HCT116 (cell line): ENCODE results near the gene TAS1R1. TPM values are rescaled to one million over a fixed set of nuclear protein-coding genes. Genes with fewer than 3 reads are reported as not detected.

Experiments
- ATAC-seq: fragments of 200-7000 bp; cut with Tn5 transposase; 2 replicates; pipeline ENCODE4 v1.9.1; 2020; ENCODE audit warnings: mild to moderate bottlenecking, moderate library complexity
- BruUV-seq: library from RNA; stranded (reverse); fragments of 400-500 nt; replicated peaks from 2 replicates; lab custom pipeline; 2021; lab: Mats Ljungman, UMichigan
- CTCF ChIA-PET: fragments of 300-600 bp; sonication (Branson Sonifier 250); formaldehyde crosslinking; loops from one replicate; lab custom pipeline; 2021; ENCODE audit warnings: antibody characterized with exemption; lab: Charles Lee
- POLR2A ChIA-PET: fragments of 300-600, 350-600 bp; sonication (Branson Sonifier 250); formaldehyde crosslinking; loops from one replicate; lab custom pipeline; 2021; ENCODE audit warnings: antibody characterized with exemption; lab: Charles Lee
- RAD21 ChIA-PET, 2 experiments: fragments of 300-600 bp; sonication (Branson Sonifier 250); formaldehyde crosslinking; loops; one replicate each; lab custom pipeline; 2023; ENCODE audit warnings: low total read pairs in 2 of 2; ENCODE audit not compliant: uncharacterized antibody in 2 of 2, unreplicated experiment in 2 of 2, low non-redundant PET in 1 of 2; lab: Charles Lee
- DNase-seq: peaks from one replicate; pipeline ENCODE4 v3.0.0-alpha.2; 2010; ENCODE audit warnings: low read depth, low spot score
- H2AFZ ChIP-seq: fragments of 200-600 bp; shearing (Covaris generic), sonication (generic); 2 replicates; pipeline ENCODE4 v1.6.1; 2017; ENCODE audit warnings: low read depth, mixed run types, mixed read lengths, antibody characterized with exemption, low read length; ENCODE audit not compliant: poor library complexity, severe bottlenecking
- H3K27ac ChIP-seq: 2 replicates; pipeline ENCODE4 v1.5.1; 2012; ENCODE audit warnings: low read depth, low read length
- H3K27me3 ChIP-seq: fragments of 200-600 bp; sonication (generic); 2 replicates; pipeline ENCODE4 v1.6.1; 2016; ENCODE audit warnings: mixed run types, low read length, mixed read lengths; ENCODE audit not compliant: insufficient read depth
- H3K36me3 ChIP-seq, 2 experiments: fragments of 200-500 bp in 1 of 2; fragments of 200-600 bp in 1 of 2; sonication (Bioruptor generic) in 1 of 2; sonication (generic) in 1 of 2; 2 replicates each; pipeline versions ENCODE4 v1.5.1 to v1.6.1; 2014 to 2016; ENCODE audit warnings: low read length in 2 of 2, inconsistent platforms in 1 of 2, mixed read lengths in 1 of 2, mixed run types in 1 of 2; ENCODE audit not compliant: insufficient read depth in 2 of 2, control insufficient read depth in 1 of 2
- H3K4me1 ChIP-seq, 2 experiments: fragments of 200-600 bp in 1 of 2; sonication (generic) in 1 of 2; 2 replicates each; pipeline versions ENCODE4 v1.5.1 to v1.6.1; 2012 to 2017; ENCODE audit warnings: low read length in 2 of 2, inconsistent platforms in 1 of 2, mild to moderate bottlenecking in 1 of 2, mixed read lengths in 1 of 2, mixed run types in 1 of 2, moderate library complexity in 1 of 2; ENCODE audit not compliant: insufficient read depth in 2 of 2, control insufficient read depth in 1 of 2
- H3K4me2 ChIP-seq: fragments of 200-600 bp; sonication (generic); 2 replicates; pipeline ENCODE4 v1.6.1; 2017; ENCODE audit warnings: mixed run types, low read length, mixed read lengths
- H3K4me3 ChIP-seq, 2 experiments: fragments of 200-600 bp in 1 of 2; sonication (generic) in 1 of 2; replicated peaks in 1 of 2; 2 replicates each; pipeline ENCODE4 v1.5.1; 2011 to 2016; ENCODE audit warnings: low read length in 2 of 2, control low read depth in 1 of 2, low read depth in 1 of 2, mild to moderate bottlenecking in 1 of 2, mixed read lengths in 1 of 2, mixed run types in 1 of 2
- H3K79me2 ChIP-seq: fragments of 200-600 bp; sonication (generic); 2 replicates; pipeline ENCODE4 v1.6.1; 2017; ENCODE audit warnings: mild to moderate bottlenecking, mixed run types, low read length, moderate library complexity, mixed read lengths; ENCODE audit not compliant: insufficient read depth
- H3K9ac ChIP-seq: fragments of 200-600 bp; sonication (generic); 2 replicates; pipeline ENCODE4 v1.6.1; 2016; ENCODE audit warnings: low read length, mixed read lengths
- H3K9me2 ChIP-seq: fragments of 200-600 bp; sonication (generic), shearing (Covaris generic); 2 replicates; pipeline ENCODE4 v1.6.1; 2017; ENCODE audit warnings: mixed run types, mild to moderate bottlenecking, moderate library complexity; ENCODE audit not compliant: insufficient read depth
- H3K9me3 ChIP-seq, 2 experiments: fragments of 200-500 bp in 1 of 2; fragments of 200-600 bp in 1 of 2; sonication (Bioruptor generic) in 1 of 2; sonication (generic) in 1 of 2; 2 replicates each; pipeline ENCODE4 v1.6.1; 2014 to 2017; ENCODE audit warnings: low read length in 2 of 2, mixed read lengths in 2 of 2, inconsistent platforms in 1 of 2, low read depth in 1 of 2, mild to moderate bottlenecking in 1 of 2, mixed run types in 1 of 2, moderate library complexity in 1 of 2; ENCODE audit not compliant: control insufficient read depth in 1 of 2, insufficient read depth in 1 of 2
- H4K20me1 ChIP-seq: fragments of 200-600 bp; sonication (generic), shearing (Covaris generic); 2 replicates; pipeline ENCODE4 v1.6.1; 2017; ENCODE audit warnings: mixed run types, mild to moderate bottlenecking, moderate library complexity; ENCODE audit not compliant: insufficient read depth
- ATF3 ChIP-seq: IDR thresholded peaks from 2 replicates; pipeline ENCODE4 v1.6.1; 2012
- CTCF ChIP-seq, 3 experiments: fragments of 200-600 bp in 1 of 3; sonication (generic) in 1 of 3; IDR thresholded peaks in 2 of 3; conservative IDR thresholded peaks in 1 of 3; 2 replicates each; pipeline ENCODE4 v1.5.1; 2012 to 2017; ENCODE audit warnings: low read depth in 2 of 3, low read length in 2 of 3, antibody characterized with exemption in 1 of 3, borderline replicate concordance in 1 of 3, control low read depth in 1 of 3, mild to moderate bottlenecking in 1 of 3, mixed read lengths in 1 of 3, mixed run types in 1 of 3, moderate library complexity in 1 of 3; ENCODE audit not compliant: insufficient read depth in 1 of 3
- EGR1 ChIP-seq: IDR thresholded peaks from 2 replicates; pipeline ENCODE4 v1.6.1; 2012; ENCODE audit warnings: low read depth
- EZH2 ChIP-seq: fragments of 200-600 bp; sonication (generic); IDR thresholded peaks from 2 replicates; pipeline ENCODE4 v1.6.1; 2017; ENCODE audit warnings: antibody characterized with exemption, mixed run types
- FOSL1 ChIP-seq: IDR thresholded peaks from 2 replicates; pipeline ENCODE4 v1.6.1; 2012; ENCODE audit warnings: low read depth
- JUND ChIP-seq: IDR thresholded peaks from 2 replicates; pipeline ENCODE4 v1.6.1; 2012
- MAX ChIP-seq: IDR thresholded peaks from 2 replicates; pipeline ENCODE4 v1.6.1; 2012
- SP1 ChIP-seq: IDR thresholded peaks from 2 replicates; pipeline ENCODE4 v1.6.1; 2012; ENCODE audit warnings: low read depth
- SRF ChIP-seq: IDR thresholded peaks from 2 replicates; pipeline ENCODE4 v1.6.1; 2012; ENCODE audit warnings: low read depth
- ZBTB33 ChIP-seq: IDR thresholded peaks from 2 replicates; pipeline ENCODE4 v1.6.1; 2011; ENCODE audit warnings: mild to moderate bottlenecking, low read length, moderate library complexity; ENCODE audit not compliant: insufficient replicate concordance; ENCODE audit errors: extremely low read depth
- intact Hi-C: fragments of 100-400 bp; cut with micrococcal nuclease; formaldehyde crosslinking; loops from 2 replicates; pipeline ENCODE4 v1.10.0; 2022
- total RNA-seq: library from RNA; stranded (reverse); gene quantifications from one replicate; pipeline ENCODE4 v1.2.1, GENCODE V29; 2021; ENCODE audit not compliant: unreplicated experiment

The TAS1R1 gene
- total RNA-seq, 1 experiment from 2014 or later, result not detected

GRCh38 chr1:6507037-6507428 is 48.1 kb upstream of the TAS1R1 start:
- BruUV-seq, result no TSS peak
- CTCF ChIA-PET, result interaction anchor here (0.8 kb wide), 1 partner anchor 16 kb away, joined by 3 read pairs; no protein-coding TSS in a partner anchor
- no peak for TF ChIP-seq ATF3
- no peak for TF ChIP-seq CTCF (IDR thresholded peaks at IDR 0.05 in 2 of 3, conservative IDR thresholded peaks at IDR 0.05 in 1 of 3; ENCODE audit: borderline replicate concordance in 1 of 3, insufficient read depth in 1 of 3, low read depth in 2 of 3, low read length in 2 of 3)
- TF ChIP-seq ZBTB33, result no peak
- no peak for TF ChIP-seq SP1
- TF ChIP-seq JUND, result no peak
- TF ChIP-seq FOSL1, result no peak
- TF ChIP-seq EZH2, result no peak
- no peak for TF ChIP-seq MAX
- TF ChIP-seq SRF, result no peak
- TF ChIP-seq EGR1, result no peak
- no peaks in the 10 kb centered on the region for H4K20me1 ChIP-seq
- H3K4me2 ChIP-seq, result no peak overlapping the region
- no peaks in the 10 kb centered on the region for H3K36me3 ChIP-seq
- no peak overlapping the region for H2AFZ ChIP-seq
- no peaks in the 10 kb centered on the region for H3K79me2 ChIP-seq
- DNase-seq (no peak), ATAC-seq (no peak)
- H3K4me3 ChIP-seq, result no peak overlapping the region
- intact Hi-C loops, result no loop called here
- no peaks in the 10 kb centered on the region for H3K9me2 ChIP-seq
- RAD21 ChIA-PET, result no interaction called here
- no peak overlapping the region for H3K9ac ChIP-seq
- H3K27me3 ChIP-seq, result no peaks in the 10 kb centered on the region
- H3K9me3 ChIP-seq, result no peaks in the 10 kb centered on the region
- H3K27ac ChIP-seq, result no peak overlapping the region
- POLR2A ChIA-PET, result no interaction called here
- H3K4me1 ChIP-seq, result no peaks in the 10 kb centered on the region
